ENCODE measurements around the gene ALG12. TPM values are rescaled to one million over a fixed set of nuclear protein-coding genes. Genes with fewer than 3 reads are reported as not detected.
"Not testable (repeated sequence)": the region's sequence is repeated elsewhere in the genome, so short reads cannot be mapped to it uniquely, and the experiment has no call there.

The ALG12 gene
- total RNA-seq, 2 donors from 2014 or later, result 13.7 to 15.4 TPM

DNA sequence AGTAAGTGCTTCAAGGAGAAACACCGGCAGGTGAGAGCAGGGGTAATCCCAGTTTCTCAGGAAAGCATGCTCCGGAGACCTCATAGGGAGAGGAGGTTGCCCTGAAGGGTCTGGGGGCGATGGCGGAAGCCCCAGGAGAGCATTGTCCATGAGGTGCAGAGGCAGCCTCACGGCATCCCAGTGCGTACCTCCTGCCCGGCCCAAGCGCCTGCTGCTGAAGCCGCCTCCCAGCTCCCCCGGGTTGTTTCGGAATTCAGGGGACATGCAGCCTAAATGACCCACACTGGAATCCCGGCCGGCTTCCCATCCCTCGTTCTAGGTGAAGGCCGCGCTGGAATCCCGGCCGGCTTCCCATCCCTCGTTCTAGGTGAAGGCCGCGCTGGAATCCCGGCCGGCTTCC, 61.9 kb downstream of the ALG12 start:
- H3K9me3 ChIP-seq (ENCODE audit: control insufficient read depth, low read length, poor library complexity, severe bottlenecking), result no peaks in the 10 kb centered on the region
- H3K27me3 Mint-ChIP-seq, result no peaks in the 10 kb centered on the region
- peaks cover 36% of the 10 kb centered on the region for H3K4me1 Mint-ChIP-seq
- ATAC-seq, result no peak
- H3K4me3 Mint-ChIP-seq, result peak overlapping the region; percentile 98
- H3K27ac Mint-ChIP-seq, result peak overlapping the region; percentile 95
- H3K36me3 Mint-ChIP-seq (ENCODE audit: low read depth), result no peaks in the 10 kb centered on the region
- no peak for DNase-seq

DNA sequence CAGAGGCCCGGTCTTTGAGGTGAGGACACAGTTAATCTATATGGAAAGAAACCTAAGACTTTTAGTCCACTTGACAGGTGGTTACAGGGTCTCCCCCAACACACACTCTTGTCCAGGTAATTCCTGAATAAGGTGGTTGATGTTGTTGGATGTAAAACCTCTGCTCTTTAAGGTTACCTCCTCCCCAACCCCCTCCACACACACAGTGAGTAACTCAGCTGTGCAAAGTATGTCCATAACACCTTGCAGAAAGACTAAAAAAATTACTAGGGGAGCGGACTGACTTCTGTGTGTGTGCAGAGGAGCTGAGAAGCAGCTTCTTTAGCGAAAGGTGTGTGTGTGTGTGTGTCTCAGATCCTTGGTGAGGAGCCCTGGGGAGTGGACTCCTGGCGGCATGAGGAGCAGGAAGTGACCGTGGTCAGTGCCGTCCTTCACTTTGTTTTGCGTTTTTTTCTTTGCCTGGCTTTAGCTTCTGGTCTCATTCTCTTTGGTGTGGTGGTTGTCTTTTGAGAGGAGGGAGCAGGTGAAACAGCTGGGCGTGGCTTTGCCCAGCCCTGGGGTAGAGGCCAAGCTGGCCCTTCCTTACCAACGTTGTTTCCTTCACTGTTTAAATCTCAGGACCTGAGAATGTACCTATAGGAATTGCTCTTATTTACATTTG, 62.9 kb downstream of the ALG12 start:
- peak overlapping the region; percentile 95 for H3K27ac Mint-ChIP-seq

DNA sequence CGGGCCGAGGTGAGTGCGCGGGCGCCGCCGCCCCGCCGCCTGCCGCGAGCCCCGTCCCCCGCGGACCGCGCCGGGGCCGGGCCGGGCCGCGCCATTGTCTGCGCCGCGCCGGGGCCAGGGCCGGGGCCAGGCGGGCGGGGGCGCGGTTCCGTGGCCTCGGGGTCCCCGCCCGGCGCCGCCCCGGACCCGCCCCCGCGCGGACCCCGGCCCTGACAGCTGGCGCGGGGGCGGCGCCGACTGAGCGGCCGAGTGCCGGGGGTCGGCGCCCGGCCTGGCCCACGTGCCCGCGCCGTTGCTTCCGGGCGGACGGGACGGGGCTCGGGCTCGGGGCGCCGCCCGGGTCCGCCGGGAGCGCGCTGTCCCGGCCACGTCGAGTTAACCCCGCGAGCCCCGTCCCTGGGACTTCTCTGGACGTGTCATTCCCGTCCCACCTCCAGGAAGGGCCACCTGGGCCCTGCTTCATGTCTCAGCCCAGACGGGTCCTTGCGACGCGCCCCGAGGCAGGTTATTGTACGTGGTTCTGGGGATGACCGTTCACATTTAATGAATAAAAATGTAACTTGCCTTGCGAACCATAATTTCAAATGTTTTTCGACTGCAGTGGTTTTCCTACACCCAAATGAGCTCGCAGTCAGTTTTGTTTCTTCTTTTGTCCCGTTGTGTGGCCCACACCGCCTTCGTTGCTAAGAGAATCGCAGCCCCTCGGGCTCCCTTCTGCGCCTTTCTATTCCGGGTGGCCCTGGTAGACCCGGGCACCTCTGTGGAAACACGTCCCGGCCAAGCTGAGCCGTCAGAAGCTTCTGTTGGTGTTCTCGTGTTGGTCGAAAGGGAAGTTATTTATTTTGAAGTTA, 64.0 kb downstream of the ALG12 start:
- no peaks in the 10 kb centered on the region for H3K9me3 ChIP-seq (ENCODE audit: control insufficient read depth, low read length, poor library complexity, severe bottlenecking)
- peak overlapping the region; percentile 95 for H3K27ac Mint-ChIP-seq
- H3K4me1 Mint-ChIP-seq, result peaks cover 43% of the 10 kb centered on the region
- peak overlapping the region; percentile 98 for H3K4me3 Mint-ChIP-seq
- no peaks in the 10 kb centered on the region for H3K36me3 Mint-ChIP-seq (ENCODE audit: low read depth)
- DNase-seq (no peak), ATAC-seq (no peak)
- H3K27me3 Mint-ChIP-seq, result no peaks in the 10 kb centered on the region

More for the DNA sequence above, 62.9 kb downstream of the ALG12 start:
- Mint-ChIP-seq H3K36me3 (ENCODE audit: low read depth) (no peaks in the 10 kb centered on the region), H3K4me3 (peak overlapping the region; percentile 98), H3K27me3 (no peaks in the 10 kb centered on the region), H3K4me1 (peaks cover 43% of the 10 kb centered on the region)
- ATAC-seq (no peak), DNase-seq (no peak)
- H3K9me3 ChIP-seq (ENCODE audit: control insufficient read depth, low read length, poor library complexity, severe bottlenecking), result no peaks in the 10 kb centered on the region

DNA sequence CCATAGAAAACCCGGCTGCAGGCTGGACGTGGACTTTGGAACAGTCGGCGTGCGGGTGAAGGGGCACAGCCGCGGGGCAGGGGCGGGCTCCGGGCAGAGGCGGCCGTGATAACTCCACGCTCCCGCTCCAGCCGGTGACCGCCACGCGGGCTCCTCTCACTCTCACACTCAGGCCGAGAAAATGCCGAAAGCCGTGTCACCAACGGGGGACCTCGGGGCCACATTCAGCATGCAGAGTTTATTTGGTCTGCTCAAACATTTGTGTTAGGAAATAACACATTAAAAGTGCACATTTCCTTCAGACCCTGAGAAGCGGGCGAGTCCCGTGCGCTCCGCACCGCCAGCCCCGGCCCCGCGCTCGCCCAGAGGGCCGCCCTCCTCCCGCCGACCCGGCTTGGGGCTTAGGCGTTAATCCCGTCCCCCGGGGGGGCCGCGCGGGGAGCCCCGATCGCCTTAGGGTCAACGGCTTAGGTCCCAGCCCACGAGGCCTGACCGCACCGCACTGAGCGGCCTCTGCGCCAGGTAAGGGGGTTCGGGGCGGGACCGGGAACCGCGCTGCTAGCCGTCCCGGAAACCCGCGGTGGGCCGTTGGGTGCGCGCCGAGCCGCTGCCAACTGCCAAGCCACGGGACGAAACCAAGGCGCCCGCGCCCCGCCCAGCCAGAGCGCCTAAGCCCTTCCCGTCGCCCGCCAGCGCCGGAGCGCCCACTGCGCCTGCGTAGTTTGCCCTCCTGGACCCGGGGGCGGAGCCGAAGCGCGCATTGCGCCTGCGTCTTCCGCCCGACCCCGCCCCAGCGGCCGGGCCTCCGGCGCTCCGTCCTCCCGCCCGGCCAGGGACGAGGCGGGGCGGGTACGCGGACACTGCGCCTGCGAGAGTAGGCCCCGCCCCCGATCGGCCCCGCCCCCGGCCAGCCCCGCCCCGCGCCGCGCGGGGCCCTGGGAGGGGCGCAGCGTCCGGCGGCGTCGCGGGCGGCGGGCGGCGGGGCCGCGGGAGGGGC, 65.0 kb downstream of the ALG12 start, which contains the start of gene ZBED4:
TSS of gene ZBED4 (plus strand) at position 947 of the 997 bp plus-strand sequence. CDS start 29,819 bp downstream, outside the sequence.
- no peaks in the 10 kb centered on the region for H3K9me3 ChIP-seq (ENCODE audit: control insufficient read depth, low read length, poor library complexity, severe bottlenecking)
- no peaks in the 10 kb centered on the region for H3K27me3 Mint-ChIP-seq
- peaks cover 37% of the 10 kb centered on the region for H3K4me1 Mint-ChIP-seq
- H3K27ac Mint-ChIP-seq, result peak within 1 kb of the TSS; percentile 95
- H3K4me3 Mint-ChIP-seq, result peak within 1 kb of the TSS; percentile 98
- DNase-seq (peak; percentile 98 to 99 (median 99)), ATAC-seq (peak; percentile 85)
- H3K36me3 Mint-ChIP-seq (ENCODE audit: low read depth), result no peaks in the 10 kb centered on the region

DNA sequence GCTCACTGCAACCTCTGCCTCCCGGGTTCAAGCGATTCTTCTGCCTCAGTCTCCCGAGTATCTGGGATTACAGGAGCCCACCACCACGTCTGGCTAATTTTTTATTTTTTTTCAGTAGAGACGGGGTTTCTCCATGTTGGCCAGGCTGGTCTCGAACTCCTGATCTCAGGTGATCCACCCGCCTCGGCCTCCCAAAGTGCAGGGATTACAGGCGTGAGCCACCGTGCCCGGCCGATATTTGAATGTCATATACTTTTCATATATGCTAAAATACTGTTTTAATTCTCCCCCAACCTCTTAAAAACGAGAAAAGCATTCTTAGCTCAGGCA, 65.7 kb downstream of the ALG12 start:
- Mint-ChIP-seq H3K27ac (peak overlapping the region; percentile 63), H3K4me3 (peak overlapping the region; percentile 59), H3K4me1 (peaks cover 36% of the 10 kb centered on the region)
- H3K27me3 Mint-ChIP-seq; ATAC-seq; DNase-seq; H3K9me3 ChIP-seq (ENCODE audit: control insufficient read depth, low read length, poor library complexity, severe bottlenecking); H3K36me3 Mint-ChIP-seq (ENCODE audit: low read depth): not testable (repeated sequence)

DNA sequence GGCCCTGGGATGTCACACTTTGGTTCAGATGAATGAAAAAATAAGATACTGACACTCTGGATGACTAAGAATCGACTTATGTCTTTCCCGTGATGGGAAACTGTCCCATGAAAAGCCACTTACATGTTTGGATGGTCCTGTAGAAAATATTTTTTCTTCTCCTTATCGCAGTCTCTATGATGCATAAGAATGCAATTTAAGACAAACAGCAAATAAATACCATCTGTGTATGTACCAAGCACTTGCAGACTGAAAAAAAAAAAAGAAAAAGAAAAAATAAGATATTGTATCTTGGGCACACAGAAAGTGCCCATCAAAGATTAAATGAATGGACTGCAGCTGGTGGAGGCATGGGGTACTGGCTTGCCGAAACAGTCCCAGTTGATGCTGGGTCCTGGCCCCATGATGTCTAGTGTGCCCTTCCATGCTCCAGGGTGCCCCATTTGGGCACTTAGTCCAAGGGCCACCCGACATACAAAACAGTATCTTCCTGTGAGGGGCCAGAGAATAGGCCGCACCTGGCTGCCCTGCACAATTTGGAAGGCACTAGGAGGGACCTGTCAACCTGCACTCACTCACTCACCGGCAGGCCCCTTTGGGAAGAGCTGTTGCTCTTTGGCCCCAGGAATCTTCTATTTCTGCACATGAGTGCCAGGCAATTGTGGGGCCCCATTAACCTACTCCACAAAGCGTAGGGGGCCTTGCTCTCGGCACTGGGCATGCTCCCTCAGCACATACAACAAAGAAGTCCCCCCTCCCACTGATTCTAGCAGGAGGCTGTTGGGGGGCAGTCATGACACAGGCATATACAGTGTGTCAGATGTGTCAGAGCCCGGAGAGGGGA, 67.1 kb downstream of the ALG12 start:
- Mint-ChIP-seq H3K27me3 (no peaks in the 10 kb centered on the region), H3K36me3 (ENCODE audit: low read depth) (no peaks in the 10 kb centered on the region), H3K4me1 (peaks cover 33% of the 10 kb centered on the region), H3K27ac (peak overlapping the region; percentile 47), H3K4me3 (peak overlapping the region; percentile 77)
- no peak for ATAC-seq
- DNase-seq, result no peak
- no peaks in the 10 kb centered on the region for H3K9me3 ChIP-seq (ENCODE audit: control insufficient read depth, low read length, poor library complexity, severe bottlenecking)

Other genes starting within 250 kb of the ALG12 start
- 100 to 1,000 TPM; 127 to 153 TPM for gene BRD1, start 90.6 kb downstream of the ALG12 start, total RNA-seq
- gene ZBED4, start 64.6 kb downstream of the ALG12 start, total RNA-seq, result 10 to 100 TPM; 15.4 to 20.4 TPM
- gene CRELD2, start 196 bp upstream of the ALG12 start, total RNA-seq, result 10 to 100 TPM; 28.1 to 36.7 TPM
- 100 to 1,000 TPM; 227 to 241 TPM for gene PIM3, start 42.3 kb upstream of the ALG12 start, total RNA-seq
- gene IL17REL, start 94.3 kb upstream of the ALG12 start, total RNA-seq, result not detected
- not detected for gene TTLL8, start 139.9 kb upstream of the ALG12 start, total RNA-seq
- gene MLC1, start 167.0 kb upstream of the ALG12 start, total RNA-seq, result 1 to 10 TPM in 1 of 2 donors, under 1 TPM in 1; 0.62 to 1.3 TPM
- not detected for gene MOV10L1, start 171.6 kb upstream of the ALG12 start, total RNA-seq

Data from T-helper 17 cell (primary cell).